GM21737 (cell line): ENCODE measurements around the gene PPM1F.

Experiments used
- ATAC-seq: cut with Tn5 transposase; IDR thresholded peaks from one replicate; pipeline ENCODE4 v1.9.1; 2021; ENCODE audit warnings: mild to moderate bottlenecking, moderate library complexity; ENCODE audit not compliant: unreplicated experiment

The PPM1F gene, protein sequence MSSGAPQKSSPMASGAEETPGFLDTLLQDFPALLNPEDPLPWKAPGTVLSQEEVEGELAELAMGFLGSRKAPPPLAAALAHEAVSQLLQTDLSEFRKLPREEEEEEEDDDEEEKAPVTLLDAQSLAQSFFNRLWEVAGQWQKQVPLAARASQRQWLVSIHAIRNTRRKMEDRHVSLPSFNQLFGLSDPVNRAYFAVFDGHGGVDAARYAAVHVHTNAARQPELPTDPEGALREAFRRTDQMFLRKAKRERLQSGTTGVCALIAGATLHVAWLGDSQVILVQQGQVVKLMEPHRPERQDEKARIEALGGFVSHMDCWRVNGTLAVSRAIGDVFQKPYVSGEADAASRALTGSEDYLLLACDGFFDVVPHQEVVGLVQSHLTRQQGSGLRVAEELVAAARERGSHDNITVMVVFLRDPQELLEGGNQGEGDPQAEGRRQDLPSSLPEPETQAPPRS

DNA sequence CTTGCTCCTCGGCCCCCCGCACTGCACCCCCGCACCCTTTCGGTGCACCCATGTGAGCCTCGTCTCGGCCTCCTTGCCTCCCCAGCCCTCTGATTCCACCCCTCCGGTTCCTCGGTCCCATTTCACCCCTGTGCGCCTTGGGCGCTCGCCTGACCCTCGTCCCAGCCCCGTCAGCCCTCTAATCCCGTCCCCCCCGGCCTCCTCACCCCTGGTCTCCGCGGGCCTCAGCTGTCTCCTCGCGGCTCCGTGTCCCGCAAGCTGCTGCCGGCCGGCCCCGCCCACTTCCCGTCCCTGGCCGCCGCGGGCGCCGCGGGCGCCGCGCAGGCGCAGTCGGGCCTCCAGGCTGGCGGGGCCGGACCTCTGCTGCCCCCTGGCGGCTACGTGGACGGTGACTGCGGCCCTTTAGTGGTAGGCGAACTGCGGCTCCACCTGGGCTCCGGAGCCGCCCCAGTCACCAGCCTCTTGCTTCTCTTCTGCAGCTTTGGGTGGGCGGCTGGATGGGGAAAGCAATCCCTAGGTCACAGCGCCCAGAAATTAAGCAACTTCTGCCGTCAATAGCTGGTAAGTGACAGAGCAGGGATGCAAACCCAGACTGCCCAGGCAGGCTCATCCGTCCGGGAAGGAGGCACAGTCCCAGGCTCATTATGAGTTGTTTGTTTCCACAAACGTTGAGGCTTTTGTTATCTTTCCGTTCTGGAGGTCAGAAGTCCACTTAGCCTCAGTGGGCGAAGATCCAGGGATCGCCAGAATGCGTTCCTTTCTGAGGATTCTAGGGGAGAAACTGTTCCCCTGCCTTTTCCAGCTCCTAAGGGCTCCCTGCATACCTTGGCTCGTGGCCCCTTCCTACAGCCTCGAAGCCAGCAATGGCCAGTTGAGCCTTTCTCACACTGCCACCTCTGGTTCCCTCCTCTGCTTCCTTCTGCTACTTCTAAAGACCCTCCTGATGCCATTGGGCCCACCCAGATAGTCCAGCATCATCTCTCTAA lies at the start of gene PPM1F:
Gene PPM1F, minus strand, starts transcription at position 263 of the 986 bp plus-strand sequence. CDS start 6,800 bp downstream, outside the sequence.
- ATAC-seq = peak; percentile 67

- no peak for ATAC-seq
These were observed 49.2 kb upstream of the PPM1F start for GRCh38 chr22:22001664-22002525.

- ATAC-seq = no peak
These were observed 46.1 kb upstream of the PPM1F start for GRCh38 chr22:21998595-21999247.

GRCh38 chr22:21996175-21996720 lies 43.6 kb upstream of the PPM1F start:
- ATAC-seq = no peak

- ATAC-seq = no peak
These were observed 43.0 kb upstream of the PPM1F start for GRCh38 chr22:21995660-21996059.

DNA sequence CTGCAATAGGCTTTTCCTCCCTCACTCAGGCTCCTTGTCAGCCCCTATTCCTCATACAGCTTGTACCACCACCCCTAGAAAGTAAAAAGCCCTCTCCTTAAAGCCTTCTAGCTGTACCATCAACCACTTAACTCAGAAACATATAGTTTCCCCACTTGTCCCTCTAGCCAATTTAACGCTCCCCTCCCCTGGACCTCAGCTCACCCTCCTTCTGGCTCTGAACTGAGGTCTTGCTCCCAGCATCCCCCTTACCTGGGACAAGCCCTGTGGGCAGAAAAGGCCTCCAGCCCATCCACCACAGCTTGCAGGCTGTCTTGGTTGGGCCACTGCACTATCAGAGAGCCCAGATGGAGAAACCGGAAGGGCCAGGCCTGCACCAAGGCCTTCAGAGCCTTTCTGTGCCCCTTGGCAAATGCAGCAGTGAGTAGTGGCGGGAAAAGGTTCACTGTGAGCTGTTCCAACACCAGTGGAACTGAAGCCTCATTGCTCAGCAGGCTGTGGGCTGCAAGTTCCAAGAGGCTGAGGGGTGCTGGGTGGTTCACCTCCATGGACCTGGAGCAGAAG lies 42.3 kb upstream of the PPM1F start:
- ATAC-seq = no peak

- no peak for ATAC-seq
These were observed 40.1 kb upstream of the PPM1F start for GRCh38 chr22:21992593-21993237.

- no peak for ATAC-seq
These were observed 39.1 kb upstream of the PPM1F start for GRCh38 chr22:21991774-21992173.

DNA sequence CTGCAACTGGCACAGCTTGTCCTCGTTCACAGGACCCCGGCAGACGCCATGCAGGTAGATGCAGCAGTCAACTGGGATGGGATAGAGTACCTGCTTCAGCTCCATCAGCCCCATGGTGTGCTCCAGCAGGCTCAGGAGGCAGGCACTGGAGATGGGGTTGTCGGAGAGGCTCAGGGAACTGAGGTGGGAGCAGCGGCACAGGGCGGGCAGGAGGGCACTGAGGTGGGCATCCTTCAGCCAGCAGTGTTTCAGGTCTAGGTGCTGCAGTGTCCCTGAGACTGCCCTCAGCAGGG lies 38.6 kb upstream of the PPM1F start:
- ATAC-seq = no peak

DNA sequence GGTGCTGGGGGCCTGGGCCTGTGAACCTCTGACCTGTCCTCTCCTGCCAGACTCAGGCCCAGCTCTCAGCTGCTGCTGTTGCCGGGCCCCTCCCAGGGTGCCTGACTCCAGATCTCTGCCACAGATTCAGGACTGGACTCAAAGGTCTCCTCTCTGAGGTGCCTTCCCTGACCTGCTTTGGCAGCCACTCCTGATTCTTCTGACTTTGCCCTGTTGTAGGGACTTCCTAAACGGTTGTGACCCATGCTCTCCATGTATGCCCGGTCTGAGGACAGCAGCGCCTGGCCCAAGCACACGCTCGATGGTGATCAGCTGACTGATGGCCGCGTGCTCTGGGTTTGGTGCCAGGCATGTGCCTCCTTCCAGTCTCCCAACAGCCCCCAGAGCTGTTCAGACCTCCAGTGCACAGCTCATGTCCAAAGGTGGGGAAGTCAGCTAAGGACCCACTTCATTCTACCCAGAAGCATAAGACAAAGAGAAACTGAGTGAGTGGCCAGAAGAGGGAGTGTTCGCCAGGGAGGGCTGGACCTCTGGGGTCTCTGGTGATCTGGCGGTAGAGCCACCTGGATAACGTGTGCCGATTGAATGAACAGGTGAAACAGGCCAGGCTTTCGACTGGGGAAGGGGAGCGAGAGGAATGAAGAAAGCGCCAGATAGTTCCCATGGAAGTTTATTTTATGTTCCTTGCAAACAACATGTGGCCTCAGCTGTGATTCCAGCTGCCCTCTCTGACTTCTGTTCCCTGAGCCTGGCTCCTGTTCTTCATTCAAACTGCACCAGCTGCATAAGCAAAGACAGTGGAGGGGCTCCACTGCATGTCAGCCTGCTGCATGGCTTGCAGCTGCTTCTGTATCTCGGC lies 38.0 kb upstream of the PPM1F start:
- no peak for ATAC-seq

GRCh38 chr22:21989049-21989448 lies 36.4 kb upstream of the PPM1F start:
- no peak for ATAC-seq

DNA sequence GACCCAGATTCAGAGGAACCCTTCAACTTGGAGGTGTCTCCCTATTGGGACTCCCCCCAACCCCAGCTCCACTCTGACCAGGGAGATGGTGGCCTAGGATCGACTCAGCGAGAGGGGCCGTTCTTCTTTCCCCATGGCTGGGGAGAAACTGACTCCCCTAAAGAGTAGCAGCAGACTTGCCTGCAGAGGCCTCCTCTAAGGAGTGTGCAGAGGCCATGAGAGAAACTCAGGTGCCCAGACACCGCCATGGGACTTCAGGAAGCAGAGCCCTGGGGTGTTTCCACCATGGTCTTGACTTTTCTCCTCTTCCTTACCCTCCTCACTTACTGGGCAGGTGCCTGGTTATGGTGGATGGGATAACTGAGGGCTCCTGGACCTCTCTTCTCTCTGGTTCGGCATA lies 32.6 kb upstream of the PPM1F start:
- no peak for ATAC-seq

GRCh38 chr22:21984793-21985192 lies 32.1 kb upstream of the PPM1F start:
- ATAC-seq = no peak

DNA sequence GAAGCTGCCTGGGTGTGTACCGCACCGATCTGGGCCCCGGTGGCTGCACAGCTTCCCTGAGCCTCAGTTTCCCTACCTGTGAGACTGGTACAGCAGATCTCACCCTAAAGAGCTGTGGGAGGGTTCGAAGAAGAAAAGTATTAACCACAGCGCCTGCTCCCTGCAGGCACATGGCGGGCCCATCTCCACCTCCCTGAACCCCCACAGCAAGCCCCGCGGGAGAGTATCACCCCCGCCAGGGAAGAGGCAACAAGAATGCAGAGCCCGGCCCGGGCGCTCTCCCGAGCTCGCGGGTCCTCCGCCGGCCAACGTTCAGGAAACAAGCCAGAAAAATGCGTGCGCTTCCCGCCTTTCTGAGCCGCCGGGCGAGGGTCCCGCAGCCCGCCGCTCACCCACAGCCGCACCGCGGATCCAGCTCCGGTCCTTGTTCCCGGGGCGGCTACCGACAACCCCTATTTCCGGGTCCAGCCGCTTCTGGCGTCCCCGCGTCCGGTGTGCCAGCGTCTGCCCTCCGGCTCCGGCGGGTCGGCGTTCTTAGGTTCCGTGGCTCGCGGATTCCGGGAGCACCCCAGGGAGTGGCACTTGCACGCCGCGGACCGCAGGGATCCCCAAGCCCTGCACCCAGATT lies 29.8 kb upstream of the PPM1F start, which contains the start of gene TOP3B:
Gene TOP3B, minus strand, starts transcription at position 450 of the 628 bp plus-strand sequence. CDS start 7,078 bp downstream, outside the sequence.
- peak; percentile 70 for ATAC-seq

DNA sequence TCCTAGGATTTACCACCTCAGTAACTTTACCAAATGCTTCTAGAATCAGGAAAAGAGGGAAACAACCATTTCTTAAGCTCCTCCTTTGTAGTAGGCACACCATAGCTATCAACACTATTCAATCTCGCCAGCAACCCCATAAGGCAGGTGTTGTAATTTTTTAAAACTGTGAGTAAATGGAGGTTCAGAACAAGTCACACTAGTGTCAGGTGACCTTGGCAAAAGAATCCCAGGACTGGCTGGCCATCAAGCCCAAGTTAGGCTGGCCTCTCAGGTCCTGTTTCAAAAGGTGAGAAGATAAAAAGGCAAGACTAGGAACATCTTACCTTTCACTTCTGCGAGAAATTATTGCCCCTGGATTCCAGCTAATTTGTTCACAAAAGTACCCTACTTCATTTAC lies 29.2 kb upstream of the PPM1F start:
- ATAC-seq = no peak

DNA sequence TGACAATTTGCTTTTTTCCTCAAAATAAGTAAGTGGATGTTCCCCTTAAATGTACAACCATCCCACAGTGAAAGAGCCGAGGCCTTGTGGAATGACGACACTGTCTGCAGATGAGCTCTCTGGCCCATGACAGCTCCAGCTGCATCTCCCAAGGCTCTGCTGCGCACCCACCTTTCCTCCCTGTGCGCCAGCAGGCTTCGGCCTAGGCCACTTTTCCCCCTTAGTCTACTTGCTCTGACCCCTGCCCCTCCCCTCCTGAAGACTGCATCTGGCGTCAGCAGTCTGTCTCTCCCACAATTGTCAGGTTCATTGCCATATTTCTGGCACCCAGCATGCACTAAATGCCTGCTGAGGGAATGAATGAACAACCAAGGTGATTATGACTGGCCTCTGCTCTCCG lies 27.9 kb upstream of the PPM1F start:
- no peak for ATAC-seq

DNA sequence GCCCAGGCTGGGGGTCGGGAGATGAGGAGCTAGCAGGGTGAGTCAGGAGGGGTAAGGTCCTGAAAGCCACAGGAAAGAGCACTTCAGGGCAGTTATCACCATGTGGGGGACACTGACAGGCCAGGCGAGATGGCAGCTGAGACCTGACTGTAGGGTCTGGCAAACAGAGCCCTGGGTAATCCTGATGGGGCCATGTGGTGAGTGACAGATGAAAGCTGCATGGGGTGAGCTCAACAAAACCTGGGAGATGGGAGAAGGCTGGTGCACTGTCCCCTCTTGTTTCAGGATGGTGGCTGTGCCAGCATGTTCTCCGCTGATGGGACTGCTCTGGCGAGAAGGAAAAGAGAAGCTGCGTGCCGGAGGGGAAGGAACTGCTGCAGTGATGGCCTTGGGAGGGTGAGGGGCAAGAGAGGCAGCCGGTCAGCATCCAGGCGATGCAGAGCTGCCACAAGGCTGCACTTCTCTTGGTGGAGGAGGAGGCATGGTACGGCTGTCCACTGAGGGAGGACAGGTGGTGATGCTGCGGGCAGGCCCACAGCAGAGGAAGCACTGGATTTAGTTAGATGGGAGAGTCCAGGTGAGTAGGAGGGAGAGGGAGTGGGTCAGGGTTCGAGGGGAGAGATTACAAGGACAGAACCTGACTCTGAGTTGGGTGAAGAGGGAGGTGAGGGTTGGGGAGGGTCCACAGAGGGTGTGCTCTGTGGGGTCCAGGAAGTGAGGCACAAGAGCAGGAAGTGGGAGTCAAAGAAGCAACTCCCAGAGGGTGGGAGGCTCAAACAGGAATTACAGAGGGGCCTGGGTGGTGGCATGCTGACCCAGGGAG lies 26.1 kb upstream of the PPM1F start:
- no peak for ATAC-seq
